Panc1 (cell line): ENCODE measurements around the gene EHMT2.

Source experiments
- POLR2AphosphoS5 ChIP-seq: IDR thresholded peaks from 2 replicates; pipeline ENCODE4 v1.6.1; 2012; ENCODE audit warnings: mild to moderate bottlenecking, low read depth, low read length, moderate library complexity
- SIN3A ChIP-seq: IDR thresholded peaks from 2 replicates; pipeline ENCODE4 v1.6.1; 2012; ENCODE audit warnings: low read depth, mild to moderate bottlenecking, low read length, moderate library complexity, borderline replicate concordance; ENCODE audit not compliant: insufficient read depth
- TF ChIP-seq, protein P1 (sequence below), 2 experiments: IDR thresholded peaks; 2 replicates each; pipeline ENCODE4 v1.6.1; 2011 to 2012; ENCODE audit warnings: low read depth in 2 of 2, control low read depth in 1 of 2, low read length in 1 of 2, mild to moderate bottlenecking in 1 of 2, moderate library complexity in 1 of 2; ENCODE audit not compliant: insufficient read depth in 1 of 2
- TF ChIP-seq, protein P2 (sequence below): fragments of 450-650 bp; IDR thresholded peaks from 2 replicates; pipeline ENCODE4 v1.5.1; 2017; ENCODE audit warnings: mild to moderate bottlenecking

DNA sequence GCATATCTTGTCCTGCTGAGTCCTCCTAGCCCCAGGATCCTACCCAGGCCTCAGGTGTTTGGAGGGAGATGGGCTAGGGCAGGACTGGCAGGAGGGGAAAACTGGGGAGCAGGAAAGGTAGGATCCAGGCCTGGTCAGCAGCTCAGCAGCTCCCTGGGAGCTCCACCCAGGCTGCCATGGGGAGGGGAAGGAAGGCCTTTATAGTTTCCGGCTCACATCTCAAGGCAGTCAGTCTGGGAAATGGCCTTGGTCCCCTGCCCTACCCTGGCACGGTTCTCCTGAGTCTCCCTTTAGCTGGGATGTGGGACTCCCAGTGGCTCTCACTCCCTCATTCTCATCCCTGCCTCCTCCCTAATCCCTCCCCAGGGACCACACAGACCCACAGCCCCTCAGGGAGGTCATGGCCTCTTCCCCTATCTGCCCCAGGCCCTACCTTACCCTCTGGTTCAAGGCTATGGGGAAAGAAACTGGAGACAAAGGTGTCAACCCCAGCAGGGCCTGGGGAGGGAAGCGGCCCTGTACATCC, 20.3 kb downstream of the EHMT2 start:
- TF ChIP-seq, protein P1, sequence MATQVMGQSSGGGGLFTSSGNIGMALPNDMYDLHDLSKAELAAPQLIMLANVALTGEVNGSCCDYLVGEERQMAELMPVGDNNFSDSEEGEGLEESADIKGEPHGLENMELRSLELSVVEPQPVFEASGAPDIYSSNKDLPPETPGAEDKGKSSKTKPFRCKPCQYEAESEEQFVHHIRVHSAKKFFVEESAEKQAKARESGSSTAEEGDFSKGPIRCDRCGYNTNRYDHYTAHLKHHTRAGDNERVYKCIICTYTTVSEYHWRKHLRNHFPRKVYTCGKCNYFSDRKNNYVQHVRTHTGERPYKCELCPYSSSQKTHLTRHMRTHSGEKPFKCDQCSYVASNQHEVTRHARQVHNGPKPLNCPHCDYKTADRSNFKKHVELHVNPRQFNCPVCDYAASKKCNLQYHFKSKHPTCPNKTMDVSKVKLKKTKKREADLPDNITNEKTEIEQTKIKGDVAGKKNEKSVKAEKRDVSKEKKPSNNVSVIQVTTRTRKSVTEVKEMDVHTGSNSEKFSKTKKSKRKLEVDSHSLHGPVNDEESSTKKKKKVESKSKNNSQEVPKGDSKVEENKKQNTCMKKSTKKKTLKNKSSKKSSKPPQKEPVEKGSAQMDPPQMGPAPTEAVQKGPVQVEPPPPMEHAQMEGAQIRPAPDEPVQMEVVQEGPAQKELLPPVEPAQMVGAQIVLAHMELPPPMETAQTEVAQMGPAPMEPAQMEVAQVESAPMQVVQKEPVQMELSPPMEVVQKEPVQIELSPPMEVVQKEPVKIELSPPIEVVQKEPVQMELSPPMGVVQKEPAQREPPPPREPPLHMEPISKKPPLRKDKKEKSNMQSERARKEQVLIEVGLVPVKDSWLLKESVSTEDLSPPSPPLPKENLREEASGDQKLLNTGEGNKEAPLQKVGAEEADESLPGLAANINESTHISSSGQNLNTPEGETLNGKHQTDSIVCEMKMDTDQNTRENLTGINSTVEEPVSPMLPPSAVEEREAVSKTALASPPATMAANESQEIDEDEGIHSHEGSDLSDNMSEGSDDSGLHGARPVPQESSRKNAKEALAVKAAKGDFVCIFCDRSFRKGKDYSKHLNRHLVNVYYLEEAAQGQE (IDR thresholded peaks at IDR 0.05; ENCODE audit: insufficient read depth in 1 of 2, low read depth in 2 of 2, low read length in 1 of 2) = no peak
- TF ChIP-seq POLR2AphosphoS5 (no peak), SIN3A (no peak)
- TF ChIP-seq, protein P2, sequence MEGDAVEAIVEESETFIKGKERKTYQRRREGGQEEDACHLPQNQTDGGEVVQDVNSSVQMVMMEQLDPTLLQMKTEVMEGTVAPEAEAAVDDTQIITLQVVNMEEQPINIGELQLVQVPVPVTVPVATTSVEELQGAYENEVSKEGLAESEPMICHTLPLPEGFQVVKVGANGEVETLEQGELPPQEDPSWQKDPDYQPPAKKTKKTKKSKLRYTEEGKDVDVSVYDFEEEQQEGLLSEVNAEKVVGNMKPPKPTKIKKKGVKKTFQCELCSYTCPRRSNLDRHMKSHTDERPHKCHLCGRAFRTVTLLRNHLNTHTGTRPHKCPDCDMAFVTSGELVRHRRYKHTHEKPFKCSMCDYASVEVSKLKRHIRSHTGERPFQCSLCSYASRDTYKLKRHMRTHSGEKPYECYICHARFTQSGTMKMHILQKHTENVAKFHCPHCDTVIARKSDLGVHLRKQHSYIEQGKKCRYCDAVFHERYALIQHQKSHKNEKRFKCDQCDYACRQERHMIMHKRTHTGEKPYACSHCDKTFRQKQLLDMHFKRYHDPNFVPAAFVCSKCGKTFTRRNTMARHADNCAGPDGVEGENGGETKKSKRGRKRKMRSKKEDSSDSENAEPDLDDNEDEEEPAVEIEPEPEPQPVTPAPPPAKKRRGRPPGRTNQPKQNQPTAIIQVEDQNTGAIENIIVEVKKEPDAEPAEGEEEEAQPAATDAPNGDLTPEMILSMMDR = no peak
